GM21717 (cell line): ENCODE data around the gene EMILIN3.

Experiments
- ATAC-seq: cut with Tn5 transposase; IDR thresholded peaks from one replicate; pipeline ENCODE4 v1.9.1; 2021; ENCODE audit warnings: mild to moderate bottlenecking, moderate library complexity; ENCODE audit not compliant: unreplicated experiment

EMILIN3 gene

DNA sequence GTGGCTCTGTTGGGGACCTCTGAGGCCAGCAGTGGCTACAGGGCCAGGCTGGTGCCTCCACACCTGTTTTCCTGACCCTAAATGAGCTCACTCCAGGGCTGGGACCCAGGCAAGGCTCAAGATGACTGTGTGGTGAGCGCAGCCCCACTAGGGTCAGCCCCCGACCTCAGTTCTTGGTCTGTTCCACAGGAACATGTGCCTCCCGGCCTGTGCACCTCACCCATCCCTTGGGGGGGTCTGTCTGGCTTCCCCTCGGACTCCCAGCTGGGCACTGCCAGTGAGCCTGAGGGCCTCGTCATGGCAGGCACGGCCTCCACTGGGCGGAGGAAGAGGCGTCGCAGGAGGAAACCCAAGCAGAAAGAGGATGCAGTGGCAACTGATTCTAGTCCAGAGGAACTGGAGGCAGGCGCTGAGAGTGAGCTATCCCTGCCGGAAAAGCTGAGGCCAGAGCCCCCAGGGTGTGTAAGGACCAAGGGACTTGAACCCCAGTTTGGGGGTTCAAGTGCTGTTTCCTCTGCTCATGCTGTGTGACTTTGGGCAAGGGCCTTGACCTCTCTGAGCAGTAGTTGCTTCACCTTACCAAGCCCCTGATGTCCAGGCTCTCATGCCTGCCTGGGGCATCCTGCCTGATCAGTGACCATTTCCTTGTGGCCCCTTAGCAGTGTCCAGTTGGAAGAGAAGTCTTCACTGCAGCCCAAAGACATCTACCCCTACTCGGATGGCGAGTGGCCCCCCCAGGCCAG is 18.0 kb downstream of the EMILIN3 start:
- ATAC-seq: no peak

DNA sequence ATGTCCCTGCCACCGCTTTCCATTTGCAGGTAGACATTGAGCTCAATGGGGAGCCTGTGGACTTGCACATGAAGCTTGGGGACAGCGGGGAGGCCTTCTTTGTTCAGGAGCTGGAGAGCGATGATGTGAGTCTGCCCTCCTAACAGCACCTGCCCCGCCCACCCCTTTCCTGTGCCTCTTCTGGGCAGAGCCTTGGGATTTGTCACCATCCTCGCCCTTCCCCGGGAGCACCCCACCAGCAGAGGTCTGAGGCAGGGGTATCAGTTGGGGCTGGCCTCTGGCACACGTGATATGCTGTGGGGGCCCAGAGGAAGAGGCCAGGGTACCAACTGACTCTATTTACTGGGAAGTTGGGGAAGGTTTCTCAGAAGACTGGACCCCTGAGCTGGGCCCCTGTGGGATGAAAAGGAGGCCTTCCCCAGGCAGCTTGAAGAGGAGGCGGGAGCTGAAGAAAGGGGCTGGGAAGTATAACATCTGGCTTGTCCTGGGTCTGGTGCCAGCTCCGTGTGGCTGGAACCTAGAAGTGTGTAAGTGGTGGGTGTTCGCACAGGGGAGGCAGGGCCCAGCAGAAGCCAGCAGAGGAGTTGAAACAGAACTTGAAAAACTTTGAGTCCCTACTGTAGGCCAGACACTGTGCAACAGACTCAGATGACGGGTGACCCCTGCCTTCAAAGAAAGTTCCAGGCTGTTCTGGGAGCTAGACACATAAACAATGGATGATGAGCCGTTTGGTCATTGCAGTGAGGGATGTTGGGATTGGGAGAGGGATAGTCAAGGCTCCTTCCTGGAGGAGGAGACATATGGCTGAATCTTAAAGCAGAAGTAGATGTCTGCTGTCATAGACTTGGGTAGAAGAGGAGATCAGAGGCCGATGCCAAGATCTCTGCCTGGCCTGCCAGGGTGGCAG is 18.8 kb downstream of the EMILIN3 start:
- no peak for ATAC-seq

DNA sequence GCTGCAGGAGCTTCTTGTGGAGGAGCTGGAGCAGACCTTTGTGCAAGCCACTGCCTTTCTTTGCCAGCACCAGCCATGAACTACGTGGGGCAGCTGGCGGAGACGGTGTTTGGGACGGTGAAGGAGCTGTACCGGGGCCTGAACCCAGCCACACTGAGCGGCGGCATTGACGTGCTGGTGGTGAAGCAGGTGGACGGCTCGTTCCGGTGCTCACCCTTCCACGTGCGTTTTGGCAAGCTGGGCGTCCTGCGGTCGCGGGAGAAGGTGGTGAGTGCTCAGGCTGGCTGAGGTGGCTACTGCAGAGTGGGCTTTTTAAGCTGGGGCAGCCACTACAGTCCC is 20.9 kb downstream of the EMILIN3 start:
- ATAC-seq: no peak

DNA sequence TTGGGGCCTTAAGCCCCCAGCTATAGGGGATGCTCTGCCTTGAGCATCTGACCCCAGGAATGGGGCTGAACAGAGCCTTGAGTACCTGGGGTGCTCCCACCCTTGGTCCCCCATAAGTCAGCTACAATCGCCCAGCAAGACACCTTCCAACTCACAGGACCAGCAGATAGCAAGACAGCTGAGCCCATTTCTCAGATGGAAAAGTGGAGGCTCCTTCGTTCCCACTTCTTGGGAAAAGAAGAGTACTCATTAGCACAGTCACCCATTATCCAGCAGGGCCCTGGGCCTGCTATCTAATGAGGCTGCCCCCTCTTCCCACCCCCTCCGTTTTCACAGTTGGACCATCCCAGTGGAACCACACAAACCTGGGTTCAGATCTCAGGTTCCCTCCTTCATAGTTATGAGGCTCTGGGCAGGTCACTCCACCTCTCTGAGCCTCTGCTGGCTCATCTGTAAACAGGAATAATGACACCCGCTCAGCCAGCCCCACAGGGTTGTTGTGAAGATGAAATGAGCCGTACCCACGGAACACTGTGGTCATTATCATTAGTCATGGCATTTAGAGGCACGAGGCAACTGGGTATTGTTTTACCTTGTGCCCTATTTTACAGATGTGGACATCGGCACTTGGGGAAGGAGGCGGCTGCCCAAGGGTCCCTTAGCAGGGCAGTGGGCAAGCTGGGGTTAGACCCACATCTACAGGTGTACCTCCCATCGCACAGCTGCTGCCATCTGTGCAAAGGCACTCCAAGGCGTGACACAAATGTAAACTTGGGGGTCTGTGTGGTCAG is 21.5 kb downstream of the EMILIN3 start:
- no peak for ATAC-seq

DNA sequence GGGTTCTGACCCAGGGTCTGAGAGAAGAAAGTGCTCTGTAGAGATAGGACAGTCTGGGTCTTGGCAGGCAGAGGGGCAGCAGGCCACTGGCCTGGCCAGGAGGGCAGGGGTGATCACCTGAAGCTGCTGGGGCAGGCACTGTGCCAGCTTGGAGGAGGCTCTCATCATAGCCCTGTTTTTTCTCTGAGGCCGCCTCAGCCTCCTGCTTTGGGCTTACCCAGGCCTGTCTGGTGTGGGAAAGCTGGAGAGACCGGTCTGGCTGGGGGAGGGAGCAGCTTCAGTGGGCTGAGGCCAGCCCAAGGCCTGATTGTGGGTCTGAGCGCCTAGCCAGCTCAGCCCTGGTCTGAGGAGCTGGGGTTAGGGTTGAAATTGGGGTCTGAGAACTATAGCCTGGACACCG is 22.1 kb downstream of the EMILIN3 start:
- ATAC-seq: no peak

DNA sequence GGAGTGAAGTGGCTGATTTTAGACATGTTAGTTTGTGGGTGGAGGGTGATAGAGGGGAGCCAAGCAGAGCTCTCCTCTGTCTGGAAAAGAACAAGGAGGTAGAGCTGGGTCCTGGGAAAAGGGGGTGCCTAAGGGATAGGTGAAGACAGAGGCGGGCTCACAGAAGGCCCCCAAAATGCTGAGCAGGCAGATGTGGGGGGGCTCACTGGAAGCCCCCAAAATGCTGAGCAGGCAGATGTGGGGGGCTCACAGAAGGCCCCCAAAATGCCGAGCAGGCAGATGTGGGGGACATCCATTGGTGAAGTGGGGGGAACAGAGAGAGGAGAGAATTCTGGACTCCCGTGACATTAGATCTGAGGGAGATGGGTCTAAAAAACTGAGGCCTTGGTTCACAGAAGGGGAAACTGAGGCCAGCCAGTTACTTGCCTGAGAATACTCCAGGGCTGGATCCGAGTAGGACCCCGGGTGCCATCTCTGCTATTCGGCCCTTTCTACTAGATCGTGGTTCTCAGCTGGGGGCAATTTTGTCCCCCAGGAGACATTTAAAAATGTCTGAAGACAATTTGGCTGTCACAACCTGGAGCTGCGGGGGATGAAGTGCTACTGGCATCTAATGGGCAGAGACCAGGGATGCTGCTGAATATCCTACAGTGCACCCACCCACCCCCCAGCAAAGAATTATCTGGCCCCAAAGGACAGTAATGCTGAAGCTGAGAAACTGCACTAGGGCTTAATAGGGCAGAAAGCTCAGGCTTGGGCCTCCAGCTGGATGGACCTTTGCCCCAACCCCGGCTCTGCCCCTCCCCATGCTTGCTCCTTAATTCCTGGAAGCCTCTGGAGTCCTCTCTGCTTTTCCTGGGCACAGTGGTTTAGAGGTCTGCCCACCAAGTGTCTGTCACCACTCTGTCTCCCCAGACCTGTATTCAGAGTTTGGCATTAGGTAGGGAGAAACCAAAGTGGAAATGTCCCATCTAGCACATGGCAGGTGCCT is 23.8 kb downstream of the EMILIN3 start:
- no peak for ATAC-seq

DNA sequence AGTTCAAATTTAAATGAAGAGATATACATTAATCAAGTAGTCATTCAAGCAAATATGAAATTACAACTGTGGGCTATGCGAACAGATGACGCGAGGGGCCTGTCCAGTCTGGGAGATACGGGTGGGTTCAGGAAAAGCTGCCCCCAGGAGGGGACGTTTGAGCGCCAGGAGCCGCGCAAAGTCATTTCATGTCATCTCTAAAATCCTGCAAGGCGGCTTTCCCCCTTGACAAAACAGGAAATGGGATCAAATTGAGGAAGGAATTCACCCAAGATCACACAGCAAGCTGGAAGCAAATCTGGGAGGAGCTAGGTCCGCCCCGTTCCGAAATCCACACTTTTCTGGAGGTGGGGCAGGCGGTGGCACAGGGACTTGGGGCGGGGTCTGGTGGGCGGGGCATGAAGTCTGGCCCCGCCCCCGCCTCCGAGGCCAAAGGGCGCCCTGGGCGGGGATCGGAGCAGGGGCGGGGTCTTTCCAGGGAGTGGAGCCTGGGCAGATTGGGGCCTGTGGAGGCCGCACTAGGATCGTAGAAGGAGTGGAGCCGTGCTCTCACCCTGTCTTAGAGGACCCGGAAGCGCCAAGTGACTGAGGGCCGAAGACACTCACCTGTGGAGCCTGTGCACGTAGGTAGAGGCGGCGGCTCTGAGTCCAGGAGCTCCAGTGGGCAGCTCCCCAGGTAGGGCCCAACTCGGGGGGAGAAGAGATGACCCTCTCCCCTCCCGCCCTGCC is 26.1 kb downstream of the EMILIN3 start, which contains the start of gene LPIN3:
Gene LPIN3 (plus strand): TSS at position 495 of the 729 bp plus-strand sequence. CDS start 4,983 bp downstream, outside the sequence.
- ATAC-seq: no peak

DNA sequence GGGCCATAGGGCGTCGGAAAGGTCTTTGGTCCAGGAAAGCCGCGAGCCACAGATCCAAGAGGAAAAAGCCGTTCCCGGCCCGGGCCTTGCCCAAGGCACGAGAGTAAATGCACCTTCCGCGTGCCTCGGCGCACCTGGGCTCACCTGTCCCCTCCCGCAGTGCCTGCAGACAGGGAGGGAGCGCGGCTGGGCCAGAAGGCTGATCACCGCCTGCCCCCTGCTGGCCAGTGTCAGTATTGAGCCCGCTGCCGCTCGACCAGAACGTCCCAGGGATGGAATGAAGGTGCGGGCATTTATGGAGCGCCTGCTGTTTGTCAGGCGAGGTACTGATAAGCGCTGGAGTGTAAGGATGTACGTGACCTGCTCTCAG is 26.7 kb downstream of the EMILIN3 start:
- peak; percentile 70 for ATAC-seq

DNA sequence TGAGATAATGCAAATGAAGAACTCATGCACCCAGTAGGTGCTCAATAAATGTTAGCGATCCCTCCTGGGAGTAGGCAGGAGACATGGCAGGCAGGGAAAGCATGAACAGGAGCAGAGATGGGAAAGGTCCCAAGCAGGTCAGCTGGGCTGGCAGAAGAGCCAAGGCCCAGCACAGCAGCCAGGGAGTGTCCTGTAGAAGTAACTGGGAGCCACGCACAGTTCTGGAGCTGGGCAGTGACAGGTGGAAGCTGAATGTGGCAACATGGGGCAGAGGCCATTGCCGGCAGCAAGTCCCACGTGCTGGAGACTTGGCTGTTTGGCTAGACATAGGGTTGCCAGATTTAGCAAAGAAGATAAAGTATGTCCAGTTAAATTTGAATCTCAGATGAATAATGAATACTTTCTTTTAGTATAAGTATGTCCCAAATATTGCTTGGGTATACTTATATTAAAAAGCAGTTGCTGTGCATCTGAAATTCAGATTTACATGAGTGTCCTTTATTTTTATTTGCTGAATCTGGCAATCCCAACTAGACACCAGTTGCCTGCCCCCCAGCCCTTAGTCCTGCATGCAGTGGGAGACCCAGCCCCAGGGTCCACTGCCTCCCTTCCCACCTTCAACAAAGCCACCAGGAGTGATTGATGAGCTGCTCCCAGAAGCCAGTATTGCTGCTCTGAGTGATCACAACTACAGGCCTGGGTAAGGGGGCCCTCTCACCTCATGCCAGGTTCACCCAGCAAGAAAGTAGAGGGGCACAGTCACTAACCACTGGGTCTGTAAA is 29.7 kb downstream of the EMILIN3 start:
- no peak for ATAC-seq

DNA sequence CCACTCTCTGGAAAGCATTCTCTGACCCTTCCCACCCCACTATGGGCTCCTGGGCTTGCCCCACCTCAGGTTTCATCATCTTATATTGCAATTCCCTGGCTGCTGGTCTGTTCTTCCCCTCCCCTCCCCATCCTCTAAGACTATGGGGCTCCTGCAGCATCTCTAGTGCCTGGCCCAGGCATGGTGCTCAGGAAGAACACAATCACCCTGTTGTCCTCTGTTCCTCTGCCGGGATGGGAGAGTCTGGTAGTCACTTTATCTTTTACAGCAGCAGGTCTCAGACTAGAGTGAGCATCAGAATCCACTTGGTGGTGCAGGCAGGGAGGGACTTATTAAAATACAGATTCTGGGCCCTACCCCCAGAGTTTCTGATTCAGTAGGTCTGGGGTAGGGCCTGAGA is 31.0 kb downstream of the EMILIN3 start:
- ATAC-seq: no peak

DNA sequence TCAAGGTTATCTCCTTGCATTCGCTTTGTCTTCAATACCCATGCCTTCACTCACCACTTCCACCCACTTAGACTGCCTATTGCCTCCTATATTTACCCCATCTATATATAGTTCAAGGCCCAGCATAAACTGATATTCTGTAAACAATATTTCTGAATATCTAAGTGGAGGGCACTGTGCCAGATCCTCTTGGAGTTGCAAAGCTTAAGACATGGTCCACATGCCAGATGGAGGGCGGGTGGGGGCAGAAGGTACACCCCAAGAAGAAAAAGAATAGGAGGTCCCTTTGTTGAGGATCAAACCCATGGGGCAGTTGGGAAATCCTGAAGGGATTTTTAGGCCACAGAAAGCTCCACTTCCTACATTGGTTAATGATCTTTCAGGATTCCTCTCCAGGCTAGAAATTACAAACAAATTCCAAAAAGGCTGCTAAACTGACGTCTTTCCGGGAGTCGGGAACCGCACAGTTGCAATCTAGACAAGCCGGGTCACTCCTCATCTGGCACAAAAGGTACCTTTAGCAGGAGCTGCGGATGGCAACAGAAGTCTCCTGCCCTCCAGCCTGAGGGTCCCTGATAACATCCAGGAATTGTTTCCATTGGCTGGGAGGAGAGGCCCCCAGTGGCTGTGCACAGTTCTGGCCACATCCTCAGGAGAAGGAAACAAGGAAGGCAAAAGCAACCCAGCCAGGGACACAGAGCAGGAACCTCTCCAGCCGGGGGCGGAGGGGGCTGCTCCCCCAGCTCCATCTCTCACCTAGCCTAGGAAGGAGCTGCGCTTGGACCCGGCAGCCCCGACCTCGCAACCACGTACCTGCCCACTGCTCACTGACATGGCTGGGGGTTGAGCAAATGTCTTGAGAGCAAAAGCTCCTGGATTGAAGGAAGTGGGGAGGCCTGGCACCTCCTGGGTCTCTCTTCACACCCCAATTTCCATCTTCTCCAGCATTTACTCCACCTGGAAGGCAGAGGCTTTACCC is 31.9 kb downstream of the EMILIN3 start:
- no peak for ATAC-seq

DNA sequence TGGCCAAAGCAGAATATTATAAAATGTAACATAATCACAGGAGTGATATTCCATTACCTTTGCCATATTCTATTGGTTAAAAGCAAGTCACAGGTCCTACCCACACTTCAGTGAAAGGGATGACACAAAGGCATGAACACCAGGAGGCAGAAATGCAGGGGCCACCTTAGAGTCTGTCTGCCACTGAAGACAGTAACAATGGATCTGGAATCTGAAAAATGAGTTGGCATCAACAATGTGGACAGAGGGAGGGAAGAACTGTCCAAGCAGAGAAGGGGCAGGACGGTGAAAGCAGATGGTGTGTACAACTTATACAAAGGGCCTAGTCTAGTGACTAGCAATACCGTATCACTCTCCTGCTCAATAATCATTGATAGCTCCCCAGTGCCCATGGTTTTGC is 32.6 kb downstream of the EMILIN3 start:
- ATAC-seq: no peak

DNA sequence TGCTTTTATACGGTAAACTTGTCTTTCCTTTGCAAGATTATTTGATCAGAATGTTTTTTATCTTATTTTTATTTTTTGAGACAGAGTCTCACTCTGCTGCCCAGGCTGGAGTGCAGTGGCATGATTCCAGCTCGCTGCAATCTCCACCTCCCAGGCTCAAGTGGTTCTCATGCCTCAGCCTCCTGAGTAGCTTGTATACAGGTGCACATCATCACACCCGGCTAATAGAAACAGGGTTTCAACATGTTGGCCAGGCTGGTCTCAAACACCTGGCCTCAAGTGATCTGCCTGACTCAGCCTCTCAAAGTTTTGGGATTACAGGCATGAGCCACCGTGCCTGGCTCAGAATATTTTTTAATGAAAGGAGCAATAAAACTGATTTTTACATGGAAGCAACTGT is 34.9 kb downstream of the EMILIN3 start:
- ATAC-seq: no peak

DNA sequence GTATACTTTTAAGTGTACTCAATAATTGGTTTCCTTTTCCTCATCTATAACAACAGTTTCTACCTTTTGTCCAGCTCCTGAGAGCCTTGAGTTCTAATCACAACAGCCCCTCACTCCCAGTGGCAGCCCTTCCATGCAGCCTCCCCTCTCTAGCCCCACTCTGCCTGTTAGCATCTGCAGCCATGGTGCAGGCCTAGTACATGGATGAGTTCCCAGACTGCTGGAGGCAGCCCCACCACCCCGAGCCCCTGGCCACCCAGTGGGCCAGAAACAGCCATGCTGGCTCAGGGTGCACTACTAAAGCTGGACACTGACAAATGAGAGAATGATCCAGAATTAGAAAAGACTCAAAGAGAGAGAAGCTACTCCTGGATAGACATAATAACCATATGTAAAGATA is 35.7 kb downstream of the EMILIN3 start:
- no peak for ATAC-seq

DNA sequence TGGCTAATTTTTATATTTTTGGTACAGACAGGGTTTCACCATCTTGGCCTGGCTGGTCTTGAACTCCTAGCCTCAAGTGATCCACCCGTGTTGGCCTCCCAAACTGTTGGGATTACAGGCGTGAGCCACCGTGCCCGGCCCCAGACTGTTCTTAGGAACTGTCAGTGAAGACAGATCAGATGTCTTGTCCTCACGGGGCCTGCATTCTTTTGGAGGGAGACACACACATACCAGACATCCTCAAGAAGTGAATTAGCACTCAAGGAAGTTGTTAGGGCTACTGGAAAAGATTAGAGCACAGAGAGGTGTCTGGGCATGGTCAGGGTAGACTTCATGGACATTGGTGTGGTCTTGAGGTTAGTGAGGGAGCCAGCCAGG is 36.3 kb downstream of the EMILIN3 start:
- ATAC-seq: no peak

DNA sequence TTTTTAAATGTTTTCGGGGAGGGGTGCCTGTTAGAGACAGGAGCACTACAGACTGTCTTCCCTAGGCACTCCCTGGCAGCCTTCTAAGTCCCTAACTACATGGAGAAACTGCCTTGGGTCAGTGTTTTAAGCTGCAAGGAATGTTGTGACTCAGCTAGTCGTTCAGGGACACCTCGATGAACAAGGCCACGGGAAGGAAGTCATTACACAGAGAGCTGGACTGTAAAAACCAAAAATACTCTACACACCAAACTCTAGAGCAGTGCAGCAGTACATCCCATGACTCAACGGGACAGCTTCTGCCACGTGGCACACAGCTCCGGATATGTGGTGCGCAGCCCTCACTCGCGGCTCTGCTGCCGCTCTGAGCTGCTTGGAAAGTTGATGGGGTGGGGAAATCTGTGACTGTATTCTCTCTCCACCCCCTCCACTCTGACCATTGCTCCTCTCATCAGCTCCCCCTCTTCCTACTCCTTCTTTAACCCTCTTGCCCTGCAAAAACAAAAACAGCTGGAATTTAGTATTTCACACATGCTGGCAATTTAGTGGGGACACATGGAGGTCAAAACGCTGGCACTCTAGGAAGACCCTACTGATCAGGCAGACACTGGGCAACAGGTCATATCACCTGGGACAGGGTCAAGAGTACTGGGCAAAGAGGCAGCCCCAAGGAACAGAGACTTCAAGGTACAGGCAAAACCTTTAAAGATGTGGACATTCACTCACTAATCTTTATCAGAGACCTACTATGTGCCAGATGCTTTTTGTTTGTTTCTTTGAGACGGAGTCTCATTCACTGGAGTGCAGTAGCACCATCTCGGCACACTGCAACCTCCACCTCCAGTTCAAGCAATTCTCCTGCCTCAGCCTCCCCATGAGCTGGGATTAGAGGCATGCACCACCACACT is 36.9 kb downstream of the EMILIN3 start:
- ATAC-seq: no peak

DNA sequence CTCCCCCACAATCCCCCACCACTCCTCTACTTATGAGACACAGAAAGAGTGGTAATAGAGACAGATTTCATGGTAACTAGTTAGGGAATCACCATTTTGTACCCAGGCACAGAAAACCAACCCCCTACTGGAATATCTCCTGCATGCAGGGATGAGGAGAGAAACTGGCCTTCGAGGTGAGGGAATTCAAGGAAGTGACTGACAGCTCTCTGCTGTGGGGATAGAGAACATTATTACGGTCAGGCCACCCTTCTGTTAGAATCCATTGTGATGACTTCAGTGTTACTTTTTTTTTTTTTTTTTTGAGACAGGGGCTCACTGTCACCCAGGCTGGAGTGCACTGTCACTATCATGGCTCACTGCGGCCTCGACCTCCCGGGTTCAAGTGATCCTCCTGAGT is 39.4 kb downstream of the EMILIN3 start:
- no peak for ATAC-seq
